Measurements from ENCODE around the gene NID2.

Gene NID2

GRCh38 chr14:51989293-51990234, 79.3 kb downstream of the NID2 start, which contains the start of gene RTRAF:
Gene RTRAF (plus strand): TSS chr14:51989546. CDS start chr14:51989640, 94 bp downstream.
- H3K36me3 ChIP-seq (ENCODE audit: control insufficient read depth, insufficient read depth, low read length) = peaks cover 3% of the 10 kb centered on the region

DNA sequence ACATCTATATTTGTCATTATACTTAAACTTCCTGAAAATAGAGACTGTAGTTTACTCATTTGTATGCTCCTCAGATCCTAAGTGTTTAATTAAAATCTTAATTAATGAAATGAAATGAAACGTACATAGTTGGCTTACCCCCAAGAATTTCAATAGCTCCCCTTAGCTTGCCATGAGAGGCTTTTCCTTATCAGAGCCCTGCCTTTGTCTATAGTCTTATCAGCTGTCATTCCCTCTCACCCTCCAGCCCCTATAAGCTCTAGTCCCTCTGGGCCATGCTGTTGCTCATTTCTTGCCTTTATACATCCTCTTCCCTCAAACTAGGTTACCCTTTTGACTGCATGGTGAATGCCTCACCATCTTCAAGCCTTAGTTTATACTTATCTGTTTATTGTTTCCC, 80.6 kb downstream of the NID2 start:
- Histone ChIP-seq H3K4me1 (ENCODE audit: control insufficient read depth, insufficient read depth, low read length) (no peaks in the 10 kb centered on the region), H3K9ac (ENCODE audit: low read depth, low read length) (no peak overlapping the region), H3K36me3 (ENCODE audit: control insufficient read depth, insufficient read depth, low read length) (peaks cover 3% of the 10 kb centered on the region), H3K27me3 (ENCODE audit: control insufficient read depth, insufficient read depth, low read length) (no peaks in the 10 kb centered on the region), H3K9me3 (ENCODE audit: control insufficient read depth, insufficient read depth, low read length) (no peaks in the 10 kb centered on the region), H3K4me3 (ENCODE audit: low read depth, low read length) (no peak overlapping the region)

More at GRCh38 chr14:51989293-51990234, 79.3 kb downstream of the NID2 start, which contains the start of gene RTRAF:
- peak within 1 kb of the TSS; percentile 93 for H3K4me3 ChIP-seq (ENCODE audit: low read depth, low read length)
- H3K9ac ChIP-seq (ENCODE audit: low read depth, low read length) = peak within 1 kb of the TSS; percentile 93
- H3K4me1 ChIP-seq (ENCODE audit: control insufficient read depth, insufficient read depth, low read length) = no peaks in the 10 kb centered on the region
- no peaks in the 10 kb centered on the region for H3K27me3 ChIP-seq (ENCODE audit: control insufficient read depth, insufficient read depth, low read length)
- no peaks in the 10 kb centered on the region for H3K9me3 ChIP-seq (ENCODE audit: control insufficient read depth, insufficient read depth, low read length)

GRCh38 chr14:51981218-51981854, 87.5 kb downstream of the NID2 start:
- Histone ChIP-seq H3K4me1 (ENCODE audit: control insufficient read depth, insufficient read depth, low read length) (no peaks in the 10 kb centered on the region), H3K27me3 (ENCODE audit: control insufficient read depth, insufficient read depth, low read length) (peaks cover 2% of the 10 kb centered on the region), H3K4me3 (ENCODE audit: low read depth, low read length) (no peak overlapping the region), H3K9ac (ENCODE audit: low read depth, low read length) (no peak overlapping the region), H3K36me3 (ENCODE audit: control insufficient read depth, insufficient read depth, low read length) (no peaks in the 10 kb centered on the region), H3K9me3 (ENCODE audit: control insufficient read depth, insufficient read depth, low read length) (no peaks in the 10 kb centered on the region)

DNA sequence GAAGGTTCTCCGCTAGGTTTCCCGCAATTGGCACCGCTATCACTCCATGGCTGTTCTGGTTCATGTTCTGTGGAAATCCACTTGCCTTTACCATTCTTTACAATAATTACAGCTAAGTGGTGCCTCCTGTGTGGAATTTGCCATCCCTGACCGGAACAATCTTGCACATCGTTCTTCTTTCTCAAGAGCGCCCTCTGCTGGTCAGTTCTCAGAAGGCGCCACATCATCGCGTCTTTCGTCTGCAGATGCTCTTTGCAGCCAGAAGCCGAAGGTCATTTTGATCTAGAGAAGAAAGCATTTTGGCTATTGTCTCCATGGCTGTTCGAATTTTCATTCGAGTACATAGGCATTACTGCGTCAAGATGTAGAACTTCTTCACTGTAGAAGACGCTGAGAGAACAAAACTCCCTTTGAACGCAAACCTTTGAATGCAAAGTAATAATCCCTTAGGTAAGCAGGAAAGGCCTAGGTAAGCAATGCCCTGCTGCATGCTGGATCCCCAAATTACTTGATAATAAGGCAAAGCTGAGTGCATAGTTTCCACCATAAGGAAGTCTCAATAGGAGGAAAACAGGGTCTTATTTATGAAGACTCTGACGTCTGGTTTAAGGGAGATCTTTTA, 89.7 kb downstream of the NID2 start:
- H3K4me1 ChIP-seq (ENCODE audit: control insufficient read depth, insufficient read depth, low read length) = no peaks in the 10 kb centered on the region
- H3K9ac ChIP-seq (ENCODE audit: low read depth, low read length) = no peak overlapping the region
- H3K9me3 ChIP-seq (ENCODE audit: control insufficient read depth, insufficient read depth, low read length) = no peaks in the 10 kb centered on the region
- H3K27me3 ChIP-seq (ENCODE audit: control insufficient read depth, insufficient read depth, low read length) = peaks cover 2% of the 10 kb centered on the region
- no peaks in the 10 kb centered on the region for H3K36me3 ChIP-seq (ENCODE audit: control insufficient read depth, insufficient read depth, low read length)
- no peak overlapping the region for H3K4me3 ChIP-seq (ENCODE audit: low read depth, low read length)

DNA sequence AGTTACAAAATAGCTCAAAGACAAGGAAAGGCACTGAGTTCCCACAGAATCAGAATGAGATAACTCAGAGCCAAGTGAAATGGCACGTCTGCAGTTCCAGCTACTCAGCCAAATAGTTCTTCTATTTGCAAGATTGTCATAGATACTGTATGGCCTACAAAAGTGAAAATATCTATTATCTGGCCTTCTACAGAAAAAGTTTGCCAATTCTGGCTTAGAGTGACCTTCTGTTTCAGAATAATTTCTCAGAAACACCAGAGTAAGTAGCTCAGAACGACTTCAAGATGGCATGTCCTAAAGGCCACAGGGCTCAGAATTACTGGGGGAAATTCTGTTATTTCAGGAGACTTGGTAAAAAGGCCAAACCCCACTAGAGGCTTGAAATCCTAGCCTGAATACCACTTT, 90.2 kb downstream of the NID2 start:
- H3K27me3 ChIP-seq (ENCODE audit: control insufficient read depth, insufficient read depth, low read length) = peaks cover 2% of the 10 kb centered on the region
- no peak overlapping the region for H3K9ac ChIP-seq (ENCODE audit: low read depth, low read length)
- H3K9me3 ChIP-seq (ENCODE audit: control insufficient read depth, insufficient read depth, low read length) = no peaks in the 10 kb centered on the region
- H3K4me3 ChIP-seq (ENCODE audit: low read depth, low read length) = no peak overlapping the region
- no peaks in the 10 kb centered on the region for H3K4me1 ChIP-seq (ENCODE audit: control insufficient read depth, insufficient read depth, low read length)
- no peaks in the 10 kb centered on the region for H3K36me3 ChIP-seq (ENCODE audit: control insufficient read depth, insufficient read depth, low read length)

DNA sequence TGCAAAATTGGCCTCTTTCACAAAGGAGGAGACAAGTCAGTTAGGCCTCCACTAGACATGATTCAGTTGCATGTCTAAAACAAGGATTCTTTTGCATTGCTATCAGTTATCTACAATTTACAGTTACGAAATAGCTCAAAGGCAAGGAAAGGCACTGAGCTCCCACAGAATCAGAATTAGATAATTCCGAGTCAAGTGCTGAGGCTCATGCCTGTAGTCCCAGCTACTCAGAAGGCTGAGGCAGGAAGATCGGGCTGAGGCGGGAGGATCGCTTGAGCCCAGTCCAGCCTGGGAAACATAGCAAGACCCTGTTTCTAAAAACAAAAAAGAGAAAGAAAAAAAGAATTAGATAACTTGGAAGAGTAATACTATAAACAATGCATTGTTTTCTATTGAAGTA, 91.8 kb downstream of the NID2 start:
- Histone ChIP-seq H3K36me3 (ENCODE audit: control insufficient read depth, insufficient read depth, low read length) (no peaks in the 10 kb centered on the region), H3K9ac (ENCODE audit: low read depth, low read length) (no peak overlapping the region), H3K4me1 (ENCODE audit: control insufficient read depth, insufficient read depth, low read length) (no peaks in the 10 kb centered on the region), H3K9me3 (ENCODE audit: control insufficient read depth, insufficient read depth, low read length) (no peaks in the 10 kb centered on the region), H3K4me3 (ENCODE audit: low read depth, low read length) (no peak overlapping the region), H3K27me3 (ENCODE audit: control insufficient read depth, insufficient read depth, low read length) (peaks cover 2% of the 10 kb centered on the region)

GRCh38 chr14:51972566-51972965, 96.3 kb downstream of the NID2 start:
- no peaks in the 10 kb centered on the region for H3K4me1 ChIP-seq (ENCODE audit: control insufficient read depth, insufficient read depth, low read length)
- no peaks in the 10 kb centered on the region for H3K9me3 ChIP-seq (ENCODE audit: control insufficient read depth, insufficient read depth, low read length)
- H3K36me3 ChIP-seq (ENCODE audit: control insufficient read depth, insufficient read depth, low read length) = no peaks in the 10 kb centered on the region
- H3K4me3 ChIP-seq (ENCODE audit: low read depth, low read length) = no peak overlapping the region
- H3K27me3 ChIP-seq (ENCODE audit: control insufficient read depth, insufficient read depth, low read length) = no peaks in the 10 kb centered on the region
- H3K9ac ChIP-seq (ENCODE audit: low read depth, low read length) = no peak overlapping the region

DNA sequence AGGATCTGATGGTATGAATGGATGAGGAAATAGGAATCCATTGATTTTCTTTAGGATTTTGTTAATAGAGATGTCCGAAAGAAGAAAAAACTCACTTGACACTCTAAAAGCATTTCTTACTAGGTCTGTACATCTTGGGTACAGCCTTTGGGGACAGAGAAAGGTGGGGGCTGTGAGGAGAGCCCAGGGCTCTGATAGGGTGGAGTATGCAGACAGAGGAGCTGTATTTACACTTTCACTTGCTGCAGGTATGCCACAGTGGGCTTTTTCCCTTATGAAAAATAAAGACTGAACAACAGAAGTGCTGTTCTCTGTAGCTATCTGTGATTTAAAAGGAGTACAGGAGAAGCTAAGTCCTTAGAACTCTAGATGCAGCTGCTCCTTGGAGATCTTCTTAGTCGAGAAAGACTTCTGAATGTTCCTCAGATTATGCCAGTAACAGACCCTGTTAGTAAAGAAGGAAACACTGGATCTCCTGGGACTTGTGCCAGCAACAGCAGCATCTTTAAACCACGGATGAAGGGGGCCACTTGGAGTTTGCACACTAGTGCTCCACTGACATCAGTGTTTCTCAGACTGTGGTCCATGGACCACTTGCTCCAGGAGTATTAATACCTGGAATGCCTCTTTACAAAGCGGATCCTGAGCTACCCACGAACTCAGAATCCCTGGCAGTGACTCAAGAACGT, 98.9 kb downstream of the NID2 start:
- no peak overlapping the region for H3K4me3 ChIP-seq (ENCODE audit: low read depth, low read length)
- H3K9me3 ChIP-seq (ENCODE audit: control insufficient read depth, insufficient read depth, low read length) = no peaks in the 10 kb centered on the region
- H3K9ac ChIP-seq (ENCODE audit: low read depth, low read length) = no peak overlapping the region
- H3K27me3 ChIP-seq (ENCODE audit: control insufficient read depth, insufficient read depth, low read length) = no peaks in the 10 kb centered on the region
- H3K36me3 ChIP-seq (ENCODE audit: control insufficient read depth, insufficient read depth, low read length) = no peaks in the 10 kb centered on the region
- no peaks in the 10 kb centered on the region for H3K4me1 ChIP-seq (ENCODE audit: control insufficient read depth, insufficient read depth, low read length)

- no peaks in the 10 kb centered on the region for H3K36me3 ChIP-seq (ENCODE audit: control insufficient read depth, insufficient read depth, low read length)
- H3K27me3 ChIP-seq (ENCODE audit: control insufficient read depth, insufficient read depth, low read length) = no peaks in the 10 kb centered on the region
- H3K4me3 ChIP-seq (ENCODE audit: low read depth, low read length) = no peak overlapping the region
- H3K9ac ChIP-seq (ENCODE audit: low read depth, low read length) = no peak overlapping the region
- H3K4me1 ChIP-seq (ENCODE audit: control insufficient read depth, insufficient read depth, low read length) = peaks cover 3% of the 10 kb centered on the region
- no peaks in the 10 kb centered on the region for H3K9me3 ChIP-seq (ENCODE audit: control insufficient read depth, insufficient read depth, low read length)
Measured at GRCh38 chr14:51967521-51967920, 101.3 kb downstream of the NID2 start.

DNA sequence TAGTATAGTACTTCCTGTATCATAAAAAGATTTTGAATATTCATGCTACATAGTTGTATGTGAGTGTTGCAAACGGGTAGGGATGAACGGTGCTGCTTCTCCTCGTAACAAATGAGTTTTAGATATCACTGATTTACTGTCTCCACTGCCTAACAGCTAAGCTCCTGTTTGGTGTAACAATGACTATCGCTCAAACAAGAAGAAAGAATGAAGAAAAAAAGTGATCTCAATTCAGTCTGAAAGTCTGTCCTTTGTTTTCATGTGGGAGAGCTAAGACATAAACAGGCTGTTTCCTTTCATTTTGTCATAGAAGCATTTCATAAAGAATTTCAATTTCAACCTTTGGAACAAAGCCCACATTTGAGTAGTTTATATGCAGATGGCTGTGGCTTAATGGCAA, 105.6 kb downstream of the NID2 start:
- Histone ChIP-seq H3K4me1 (ENCODE audit: control insufficient read depth, insufficient read depth, low read length) (peaks cover 4% of the 10 kb centered on the region), H3K9ac (ENCODE audit: low read depth, low read length) (no peak overlapping the region), H3K9me3 (ENCODE audit: control insufficient read depth, insufficient read depth, low read length) (no peaks in the 10 kb centered on the region), H3K4me3 (ENCODE audit: low read depth, low read length) (no peak overlapping the region), H3K27me3 (ENCODE audit: control insufficient read depth, insufficient read depth, low read length) (no peaks in the 10 kb centered on the region), H3K36me3 (ENCODE audit: control insufficient read depth, insufficient read depth, low read length) (no peaks in the 10 kb centered on the region)

- H3K9ac ChIP-seq (ENCODE audit: low read depth, low read length) = no peak overlapping the region
- H3K27me3 ChIP-seq (ENCODE audit: control insufficient read depth, insufficient read depth, low read length) = no peaks in the 10 kb centered on the region
- H3K4me1 ChIP-seq (ENCODE audit: control insufficient read depth, insufficient read depth, low read length) = peaks cover 4% of the 10 kb centered on the region
- no peak overlapping the region for H3K4me3 ChIP-seq (ENCODE audit: low read depth, low read length)
- H3K36me3 ChIP-seq (ENCODE audit: control insufficient read depth, insufficient read depth, low read length) = no peaks in the 10 kb centered on the region
- no peaks in the 10 kb centered on the region for H3K9me3 ChIP-seq (ENCODE audit: control insufficient read depth, insufficient read depth, low read length)
Measured at GRCh38 chr14:51962711-51963110, 106.1 kb downstream of the NID2 start.
